EL (cell line): ENCODE results near the gene GP1BB.
"Not testable (repeated sequence)": the region's sequence is repeated elsewhere in the genome, so short reads cannot be mapped to it uniquely, and the experiment has no call there.

Source experiments
- DNase-seq: peaks from one replicate; pipeline ENCODE4 v3.0.0-alpha.2; 2016

GP1BB gene

DNA sequence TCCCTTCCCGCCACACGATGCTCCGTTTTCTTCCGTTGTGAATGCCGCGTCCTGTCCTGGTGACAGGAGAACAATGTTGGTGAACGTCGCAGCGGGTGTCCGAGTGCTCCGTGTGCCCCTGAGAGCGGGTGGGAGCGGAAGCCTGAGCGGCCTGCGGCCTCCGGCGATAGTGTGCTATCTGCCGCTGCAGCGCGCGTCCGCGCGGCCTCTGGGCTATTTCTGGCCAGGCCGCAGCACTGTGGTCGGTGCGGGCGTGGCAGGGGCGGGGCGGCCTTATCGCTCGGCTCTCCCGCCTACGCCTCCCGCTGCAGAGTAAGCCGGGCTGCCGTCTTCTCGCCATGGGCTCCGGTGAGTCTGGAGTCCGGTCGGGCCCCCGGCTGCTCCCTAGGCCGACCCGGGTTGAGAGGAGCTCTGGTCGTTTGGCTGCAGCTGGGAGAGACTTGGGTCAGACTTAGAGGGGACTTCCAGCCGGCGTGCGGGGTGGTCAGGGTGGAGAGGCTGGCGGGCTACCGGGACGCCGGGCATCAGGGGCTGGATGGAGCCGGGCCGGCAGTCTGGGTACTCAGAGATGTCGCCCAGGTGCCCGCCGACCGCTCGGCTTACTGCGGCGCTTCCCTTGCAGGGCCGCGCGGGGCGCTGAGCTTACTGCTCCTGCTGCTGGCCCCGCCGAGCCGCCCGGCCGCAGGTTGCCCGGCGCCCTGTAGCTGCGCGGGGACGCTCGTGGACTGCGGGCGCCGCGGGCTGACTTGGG is at the start of gene GP1BB:
TSS of gene GP1BB (plus strand) at position 308 of the 751 bp plus-strand sequence. CDS start at position 339, 31 bp downstream.
- no peak for DNase-seq

DNA sequence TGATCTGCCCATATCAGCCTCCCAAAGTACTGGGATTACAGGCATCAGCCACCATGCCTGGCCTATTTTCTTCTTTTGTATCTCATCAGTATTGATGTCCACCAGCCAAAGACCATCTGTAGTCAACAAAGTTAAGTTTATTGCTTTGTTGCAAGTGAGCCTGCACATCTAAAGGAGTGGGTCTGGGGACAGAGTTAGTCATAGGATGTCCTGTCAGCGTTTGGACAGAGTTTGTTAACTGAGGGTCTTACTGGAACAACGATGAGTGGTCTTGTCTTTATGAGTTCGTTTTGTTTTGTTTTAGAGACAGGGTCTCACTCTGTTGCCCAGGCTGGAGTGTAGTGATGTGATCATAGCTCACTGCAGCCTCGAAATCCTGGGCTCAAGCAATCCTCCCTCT is 49.7 kb upstream of the GP1BB start:
- DNase-seq, result no peak

DNA sequence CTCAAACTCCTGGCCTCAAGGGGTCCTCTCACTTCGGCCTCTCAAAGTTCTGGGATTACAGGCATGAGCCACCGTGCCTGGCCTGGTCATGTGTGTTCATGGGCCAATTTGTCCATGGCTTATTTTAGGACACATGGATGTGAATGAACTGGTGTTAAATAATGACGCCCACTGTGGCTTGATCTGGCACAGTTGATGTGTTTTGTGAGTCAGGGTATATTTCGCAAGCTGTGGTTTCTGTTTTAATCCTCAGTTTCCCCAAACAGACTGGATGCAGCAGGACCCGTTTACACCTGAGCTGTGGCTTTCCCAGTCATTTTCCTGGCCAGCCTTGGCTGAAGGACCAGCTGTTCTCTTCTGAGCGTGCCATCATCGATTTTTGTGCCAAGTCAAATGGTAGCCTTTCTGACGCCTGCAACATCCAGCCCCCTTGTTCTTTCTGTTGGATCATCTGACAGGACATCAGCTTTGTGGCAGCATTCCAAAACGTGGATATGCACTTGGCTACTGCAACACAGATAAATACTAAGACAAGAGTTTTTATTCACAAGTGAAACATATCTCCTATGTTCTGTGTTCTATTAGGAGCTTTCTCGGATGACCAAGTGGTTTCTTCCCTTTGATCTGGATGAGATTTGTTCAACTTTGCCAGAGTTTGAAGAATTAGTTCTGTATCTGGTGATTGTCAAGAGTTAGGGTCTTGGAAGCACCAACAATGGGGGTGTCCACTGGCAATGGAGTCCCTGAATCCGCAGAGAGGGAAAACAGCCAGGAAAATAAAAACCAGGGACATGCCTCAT is 49.0 kb upstream of the GP1BB start:
- no peak for DNase-seq

DNA sequence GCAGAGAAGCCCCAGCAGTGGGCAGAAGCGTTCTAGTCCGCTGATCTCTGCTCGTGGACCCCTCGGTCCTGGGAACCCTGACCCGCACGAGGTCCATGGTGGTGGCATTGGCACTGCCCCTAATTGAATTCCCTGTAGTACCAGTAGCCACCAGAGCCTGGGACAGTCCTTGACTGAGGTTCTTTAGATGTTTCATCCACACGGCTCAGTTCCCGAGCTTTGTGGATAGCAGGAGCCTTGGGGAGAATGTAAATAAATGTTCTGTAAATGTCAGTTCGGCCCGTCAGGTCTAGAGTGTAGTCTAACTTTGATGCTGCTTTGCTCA is 48.4 kb upstream of the GP1BB start:
- DNase-seq, result no peak

DNA sequence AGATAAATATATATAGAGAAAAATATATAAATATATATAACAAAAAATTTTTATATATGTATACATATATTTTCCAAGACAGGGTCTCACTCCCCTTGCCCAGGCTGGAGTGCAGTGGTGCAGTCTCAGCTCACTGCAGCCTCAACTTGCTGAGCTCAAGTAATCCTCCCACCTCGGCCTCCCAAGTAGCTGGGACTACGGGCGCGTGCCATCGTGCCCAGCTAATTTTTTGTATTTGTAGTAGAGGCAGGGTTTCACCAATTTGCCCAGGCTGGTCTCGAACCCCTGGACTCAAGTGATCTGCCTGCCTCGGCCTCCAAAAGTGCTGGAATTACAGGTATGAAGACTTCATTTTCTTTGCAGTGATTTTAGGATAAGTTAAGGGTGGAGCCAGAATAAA is 47.9 kb upstream of the GP1BB start:
- no peak for DNase-seq

DNA sequence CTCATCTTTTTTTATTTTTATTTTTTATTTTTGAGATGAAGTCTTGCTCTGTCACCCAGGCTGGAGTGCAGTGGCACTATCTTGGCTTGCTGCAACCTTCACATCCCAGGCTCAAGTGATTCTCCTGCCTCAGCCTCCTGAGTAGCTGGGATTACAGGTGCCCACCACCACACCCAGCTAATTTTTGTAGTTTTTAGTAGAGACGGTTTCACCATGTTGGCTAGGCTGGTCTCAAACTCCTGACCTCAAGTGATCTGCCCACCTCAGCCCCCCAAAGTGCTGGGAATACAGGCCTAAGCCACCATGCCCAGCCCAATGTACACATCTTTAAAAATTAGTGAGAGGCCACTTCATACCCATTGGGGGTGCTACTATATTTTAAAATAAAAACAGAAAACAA is 46.9 kb upstream of the GP1BB start:
- not testable (repeated sequence) for DNase-seq

DNA sequence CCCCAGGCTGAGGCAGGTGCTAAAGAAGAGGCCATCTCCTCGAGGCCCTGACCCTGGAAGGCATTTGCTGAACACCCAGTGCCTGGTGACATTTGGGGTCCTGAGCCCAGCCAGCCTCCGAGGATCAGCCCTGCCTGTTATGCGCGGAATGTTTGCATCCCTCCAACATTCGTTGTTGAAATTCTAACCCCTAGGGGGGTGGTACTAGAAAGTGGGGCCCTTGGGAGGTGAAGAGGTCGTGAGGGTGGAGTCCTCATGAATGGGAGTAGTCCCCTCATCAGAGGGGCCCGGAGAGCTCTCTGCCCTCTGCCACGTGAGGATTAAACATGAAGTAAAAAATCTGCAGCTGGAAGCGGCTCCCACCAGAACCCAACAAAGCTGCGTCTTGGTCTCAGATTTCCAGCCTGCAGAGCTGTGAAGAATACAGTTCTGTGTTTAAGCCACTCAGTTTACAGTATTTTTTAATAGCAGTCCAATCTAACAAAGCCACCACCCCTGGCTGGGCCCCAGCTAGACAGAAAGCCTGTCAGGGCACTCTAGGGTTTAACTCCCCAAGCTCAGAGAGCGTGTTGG is 44.3 kb upstream of the GP1BB start:
- no peak for DNase-seq

DNA sequence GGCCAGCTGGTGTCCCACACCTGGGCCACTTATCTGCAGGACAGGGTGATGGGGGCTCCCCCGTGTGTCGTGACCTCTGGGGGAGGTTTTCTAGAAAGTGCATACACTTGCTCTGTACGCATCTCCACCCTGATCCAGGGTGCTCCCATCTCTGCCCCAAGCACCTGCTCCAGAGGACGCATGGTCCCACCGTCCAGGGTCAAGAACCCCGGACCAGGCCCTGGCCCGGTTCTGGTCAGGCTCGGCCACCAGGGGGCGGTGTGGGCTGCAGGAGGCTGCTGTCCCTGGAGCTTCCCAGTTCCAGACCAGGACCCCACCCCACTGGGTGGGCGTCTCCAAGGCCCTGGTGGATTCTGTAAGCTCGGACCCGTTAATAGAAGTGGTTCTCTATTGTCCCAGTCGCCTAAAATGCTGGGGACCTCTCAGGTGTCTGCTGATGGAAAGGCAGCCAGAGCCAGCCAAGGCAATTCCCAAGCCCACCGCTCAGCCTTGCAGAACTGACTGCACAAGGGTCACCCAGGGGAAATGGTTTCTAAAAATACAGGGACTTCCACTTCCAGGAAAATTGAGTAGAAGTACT is 43.7 kb upstream of the GP1BB start:
- no peak for DNase-seq

DNA sequence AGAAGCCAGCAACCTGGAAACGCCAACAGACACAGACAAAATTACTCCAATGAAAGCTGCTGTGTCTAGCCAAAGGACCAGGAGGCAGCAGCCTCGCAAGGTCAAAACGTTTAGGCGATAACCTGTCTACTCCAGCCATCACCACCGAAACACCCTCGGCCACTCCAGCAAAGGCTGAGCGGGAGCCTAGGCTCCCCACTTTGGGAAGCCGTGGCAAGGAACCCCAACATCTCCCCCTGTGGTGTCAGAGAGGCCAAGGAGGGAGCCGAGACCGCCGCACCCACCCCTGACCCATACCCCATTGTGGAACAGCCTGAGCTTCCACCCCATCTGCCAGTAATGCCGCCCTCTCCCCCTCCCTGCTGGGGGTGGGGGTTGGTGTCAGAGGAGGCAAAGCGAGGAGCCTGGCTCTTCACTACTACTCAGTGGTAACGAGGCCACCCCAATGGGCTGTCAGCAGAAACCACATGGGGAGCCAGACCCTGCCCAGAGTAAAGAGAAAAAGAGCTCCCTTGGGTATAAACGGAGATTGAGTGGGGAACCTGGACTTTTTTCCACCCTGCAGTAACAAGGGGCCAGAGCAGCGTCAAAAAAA is 43.0 kb upstream of the GP1BB start:
- no peak for DNase-seq

DNA sequence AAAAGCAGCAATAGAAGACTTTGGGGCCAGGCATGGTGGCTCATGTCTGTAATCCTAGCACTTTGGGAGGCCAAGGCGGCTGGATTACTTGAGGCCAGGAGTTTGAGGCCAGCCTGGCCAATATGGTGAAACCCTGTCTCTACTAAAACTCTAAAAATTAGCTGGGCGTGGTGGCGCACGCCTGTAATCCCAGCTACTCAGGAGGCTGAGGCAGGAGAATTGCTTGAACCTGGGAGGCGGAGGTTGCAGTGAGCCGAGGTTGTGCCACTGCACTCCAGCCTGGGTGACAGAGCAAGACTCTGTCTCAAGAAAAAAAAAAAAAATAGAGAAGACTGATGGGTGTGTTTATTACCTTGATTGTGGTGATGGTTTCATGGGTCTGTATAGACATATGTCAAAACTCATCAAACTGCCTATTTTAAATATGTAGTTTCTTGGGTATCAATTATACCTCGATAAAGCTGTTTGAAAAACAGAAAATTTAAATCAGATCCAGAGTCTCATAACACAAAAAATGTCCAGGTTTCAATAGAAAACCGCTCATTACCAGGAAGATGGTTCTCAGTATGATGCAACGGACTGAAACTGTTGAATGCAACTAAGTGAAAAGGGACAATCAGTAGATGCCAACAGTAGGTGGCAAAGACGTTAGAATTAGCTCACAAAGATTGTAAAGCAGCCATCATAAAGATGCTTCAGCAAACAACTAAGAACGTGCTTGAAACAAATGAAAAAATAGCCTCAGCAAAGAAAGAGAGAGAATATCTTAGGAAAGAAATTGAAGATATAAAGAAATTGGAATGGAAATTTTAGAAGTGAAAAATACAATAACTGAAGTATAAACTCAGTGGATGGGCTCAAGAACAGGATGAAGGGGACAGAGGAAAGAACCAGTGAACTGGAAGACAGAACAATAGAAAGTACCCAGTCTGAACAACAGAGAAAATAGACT is 42.2 kb upstream of the GP1BB start:
- no peak for DNase-seq

DNA sequence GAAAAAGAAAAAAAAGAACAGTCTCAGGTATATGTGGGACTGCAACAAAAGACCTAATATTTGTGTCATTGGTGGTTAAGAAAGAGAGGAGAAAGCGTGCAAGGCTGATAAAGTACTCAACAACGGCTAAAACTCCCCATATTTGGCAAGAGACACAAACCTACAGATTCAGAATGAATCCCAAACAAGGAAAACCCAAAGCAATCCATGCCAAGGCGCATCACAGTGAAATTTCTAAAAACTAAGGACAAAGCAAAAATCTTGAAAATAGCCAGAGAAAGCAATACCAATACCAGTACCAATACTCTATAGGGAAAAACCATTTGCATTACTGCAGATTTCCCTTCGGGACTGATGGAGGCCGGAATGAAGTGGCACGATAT is 41.5 kb upstream of the GP1BB start:
- DNase-seq, result no peak

DNA sequence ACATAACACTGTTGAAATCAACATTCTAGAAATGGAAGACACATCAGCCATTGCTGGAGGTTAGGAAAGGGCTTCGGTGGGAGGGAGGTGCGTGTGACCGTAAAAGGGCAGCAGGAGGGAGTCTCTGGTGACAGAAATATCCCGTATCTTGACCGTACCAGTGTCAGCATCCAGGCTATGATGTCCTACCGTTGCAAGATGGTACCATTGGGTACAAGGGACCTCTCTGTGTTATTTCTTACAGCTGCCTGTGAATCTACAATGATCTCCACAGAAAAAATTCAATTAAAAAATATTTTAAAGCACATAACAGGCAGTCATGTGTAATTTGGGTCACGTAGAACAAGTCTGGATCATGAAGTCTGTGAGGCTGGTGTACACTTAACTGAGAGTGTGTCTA is 36.4 kb upstream of the GP1BB start:
- no peak for DNase-seq

DNA sequence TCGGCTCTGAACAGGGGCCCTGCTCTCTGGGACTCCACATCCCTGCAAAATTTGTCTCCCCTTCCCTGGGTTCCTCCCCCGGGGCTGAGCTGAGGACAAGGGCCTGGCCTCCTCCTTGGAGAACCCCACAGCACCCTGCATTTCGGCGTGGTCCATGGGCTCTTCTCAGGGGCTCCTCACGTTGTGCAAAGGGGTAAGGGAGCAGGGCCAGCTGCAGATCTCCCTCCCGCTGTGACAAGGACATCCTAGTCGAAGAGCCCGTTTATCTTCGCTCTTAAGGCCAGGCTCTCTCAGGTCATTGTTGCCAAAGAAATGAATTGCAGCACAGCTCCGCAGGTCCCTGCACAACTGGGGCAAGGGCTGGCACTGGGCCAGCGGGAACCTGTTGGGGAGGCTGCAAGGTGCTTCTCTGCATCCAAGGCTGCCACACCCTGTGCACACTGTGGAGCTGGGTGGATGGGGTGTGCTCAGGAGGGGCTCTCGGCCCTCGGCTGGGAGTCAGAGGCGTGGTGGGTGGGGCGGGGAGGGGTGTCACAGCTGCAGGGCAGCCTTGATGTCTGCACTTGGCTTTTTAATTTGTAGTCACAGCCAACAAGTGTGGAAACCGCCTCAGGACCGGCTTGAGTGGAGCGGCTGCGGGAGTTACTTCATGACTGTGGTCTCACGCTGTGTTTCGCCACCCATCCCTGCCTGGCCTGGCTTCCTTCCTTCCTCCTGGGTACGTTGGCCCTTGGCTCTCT is 35.6 kb upstream of the GP1BB start:
- no peak for DNase-seq

DNA sequence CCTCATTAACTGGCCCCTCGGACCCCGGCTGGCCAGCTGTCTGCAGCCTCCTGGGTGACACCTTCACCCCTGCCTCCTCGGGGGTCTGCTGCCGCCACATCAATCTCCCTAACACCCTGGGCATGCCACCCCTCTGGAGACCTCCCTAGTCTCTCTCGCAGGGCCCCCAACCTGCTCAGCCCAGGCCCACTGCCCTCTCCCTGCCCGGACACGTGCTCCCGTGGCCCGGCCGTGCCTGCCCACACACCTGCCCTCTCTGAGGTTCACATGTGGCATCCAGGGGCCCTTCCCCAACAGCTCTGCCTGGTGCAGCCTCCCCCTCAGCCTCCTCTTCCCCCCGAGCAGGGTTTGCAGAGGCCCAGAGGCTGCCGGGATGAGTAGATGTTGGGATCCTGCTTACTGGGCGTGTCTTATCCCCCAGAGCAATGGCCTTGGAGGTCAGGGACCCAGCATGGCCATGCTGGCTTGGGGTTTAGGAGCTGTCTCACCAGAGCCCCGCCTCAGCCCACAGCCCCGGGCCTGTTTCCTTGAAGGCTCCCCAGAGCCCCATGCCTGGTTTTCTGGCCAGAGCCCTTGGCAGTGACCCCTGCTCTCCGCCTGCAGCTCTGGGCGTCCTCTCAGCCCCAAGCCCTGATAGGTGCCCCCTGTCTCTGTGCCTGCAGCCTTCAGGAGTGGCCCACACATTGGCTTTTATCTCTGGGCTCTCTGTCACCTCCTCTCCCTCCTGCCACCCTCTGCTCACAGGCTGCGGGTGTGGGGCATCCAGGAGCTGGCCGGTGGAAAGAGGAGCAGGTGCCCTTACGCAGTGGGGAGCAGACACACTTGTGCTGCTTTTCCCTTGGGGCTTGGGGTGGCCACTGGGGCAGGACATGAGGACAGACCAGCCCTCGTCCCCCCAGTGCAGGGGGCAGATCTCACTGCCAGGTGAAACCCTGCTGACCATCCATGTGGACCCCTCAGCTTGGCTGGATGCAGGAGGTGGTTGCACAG is 34.7 kb upstream of the GP1BB start:
- DNase-seq, result no peak

DNA sequence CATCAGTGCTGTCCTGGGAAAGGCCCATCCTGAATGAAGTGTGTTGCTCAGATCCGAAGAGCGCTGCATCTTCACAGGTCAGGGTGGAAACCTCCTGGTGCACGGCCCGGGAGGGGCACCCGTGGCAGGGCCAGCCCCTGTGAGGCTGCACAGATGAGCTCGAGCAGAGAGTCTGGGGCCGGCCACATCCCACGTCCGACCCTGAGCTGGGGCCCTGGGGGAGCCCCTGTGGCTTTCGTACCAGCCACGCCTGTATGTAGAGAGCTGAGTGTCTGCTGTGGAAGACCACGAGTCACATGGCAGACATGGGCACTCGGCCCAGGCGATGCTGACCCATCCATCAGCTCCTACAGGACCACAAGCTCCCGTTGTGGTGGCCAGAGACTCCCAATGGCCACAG is 33.9 kb upstream of the GP1BB start:
- DNase-seq, result no peak

DNA sequence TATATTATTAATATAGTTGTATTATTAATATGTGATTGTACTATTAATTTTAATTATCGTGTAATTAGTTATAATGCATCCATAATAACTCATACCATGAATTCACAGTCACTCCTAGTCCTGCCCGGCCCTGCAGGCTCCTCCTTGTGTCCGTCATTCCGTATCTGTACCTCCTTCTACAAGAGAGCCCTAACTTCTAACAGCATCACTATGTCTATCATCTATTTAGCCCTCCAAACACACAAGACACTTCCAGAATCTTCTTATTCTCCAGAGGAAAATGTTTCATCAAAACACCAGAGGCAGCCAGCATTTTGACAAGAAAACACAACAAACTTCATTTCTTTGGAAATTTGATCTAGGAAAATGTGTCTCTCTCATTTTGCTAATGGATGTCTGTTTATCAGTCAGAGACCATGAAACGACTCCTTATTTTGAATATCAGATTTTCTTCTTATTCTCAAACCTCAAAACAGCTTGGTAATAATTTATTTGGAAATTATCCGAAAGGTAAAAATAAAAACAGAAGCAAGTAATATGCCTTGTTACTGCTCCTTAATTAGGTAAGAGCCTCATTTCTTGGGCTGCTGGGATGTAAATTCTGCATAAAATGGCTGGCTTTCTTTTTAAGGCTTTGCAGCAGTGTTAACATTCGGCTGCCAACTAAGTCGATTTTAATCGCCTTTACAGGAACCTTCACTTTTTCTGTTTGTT is 32.2 kb upstream of the GP1BB start:
- DNase-seq, result no peak

DNA sequence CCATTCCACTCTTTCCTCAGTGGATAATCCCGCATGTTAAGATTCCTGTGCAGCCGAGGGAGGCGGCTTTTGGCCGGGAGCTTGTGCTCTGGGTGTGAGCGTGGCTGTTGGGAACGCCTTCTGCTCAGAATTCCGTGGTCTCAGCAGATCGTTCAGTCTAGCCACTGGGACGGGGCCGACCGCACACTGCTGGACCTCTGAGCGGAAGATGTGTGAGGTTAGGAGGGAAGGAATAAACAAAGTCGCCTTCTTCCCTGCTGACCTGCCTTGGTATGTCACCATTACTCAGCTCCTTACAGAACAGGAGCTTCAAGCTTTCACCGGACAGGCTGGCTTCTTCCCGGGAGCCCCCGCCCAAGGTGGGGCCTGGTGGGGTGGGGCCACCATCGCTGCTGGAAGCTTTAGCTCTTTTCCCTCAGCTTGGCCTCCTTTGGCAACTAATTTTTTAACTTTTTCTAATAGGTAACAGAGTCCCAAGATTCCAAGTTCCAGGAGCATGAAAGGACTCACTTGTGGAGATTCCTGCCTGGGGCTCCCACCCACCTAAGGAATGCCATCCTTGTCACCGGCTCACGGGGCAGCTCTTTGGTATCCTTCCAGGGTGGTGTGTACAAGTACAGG is 31.5 kb upstream of the GP1BB start:
- peak; percentile 41 for DNase-seq

DNA sequence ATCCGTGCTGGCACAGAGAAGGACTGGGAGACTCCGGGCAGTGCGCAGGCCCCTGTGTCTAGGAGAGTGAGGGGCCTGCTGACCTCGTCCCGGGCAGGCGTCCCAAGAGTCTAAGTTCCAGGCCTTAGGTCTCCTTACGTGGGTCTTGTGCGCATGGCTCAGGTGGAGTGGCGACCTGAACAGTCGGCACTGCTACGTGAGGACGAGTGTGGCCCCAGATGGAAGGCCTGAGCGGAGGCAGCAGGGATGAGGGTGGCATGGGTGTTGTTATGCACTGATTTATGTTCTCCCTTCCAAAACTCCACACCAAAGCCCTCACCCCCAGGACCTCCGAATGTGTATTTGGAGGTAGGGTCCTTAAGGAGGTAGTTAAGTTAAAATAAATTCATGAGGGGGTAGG is 29.8 kb upstream of the GP1BB start:
- DNase-seq, result no peak
